Measurements from ENCODE around the gene MRPL43.
"Not testable (repeated sequence)": the region's sequence is repeated elsewhere in the genome, so short reads cannot be mapped to it uniquely, and the experiment has no call there.

Gene MRPL43

DNA sequence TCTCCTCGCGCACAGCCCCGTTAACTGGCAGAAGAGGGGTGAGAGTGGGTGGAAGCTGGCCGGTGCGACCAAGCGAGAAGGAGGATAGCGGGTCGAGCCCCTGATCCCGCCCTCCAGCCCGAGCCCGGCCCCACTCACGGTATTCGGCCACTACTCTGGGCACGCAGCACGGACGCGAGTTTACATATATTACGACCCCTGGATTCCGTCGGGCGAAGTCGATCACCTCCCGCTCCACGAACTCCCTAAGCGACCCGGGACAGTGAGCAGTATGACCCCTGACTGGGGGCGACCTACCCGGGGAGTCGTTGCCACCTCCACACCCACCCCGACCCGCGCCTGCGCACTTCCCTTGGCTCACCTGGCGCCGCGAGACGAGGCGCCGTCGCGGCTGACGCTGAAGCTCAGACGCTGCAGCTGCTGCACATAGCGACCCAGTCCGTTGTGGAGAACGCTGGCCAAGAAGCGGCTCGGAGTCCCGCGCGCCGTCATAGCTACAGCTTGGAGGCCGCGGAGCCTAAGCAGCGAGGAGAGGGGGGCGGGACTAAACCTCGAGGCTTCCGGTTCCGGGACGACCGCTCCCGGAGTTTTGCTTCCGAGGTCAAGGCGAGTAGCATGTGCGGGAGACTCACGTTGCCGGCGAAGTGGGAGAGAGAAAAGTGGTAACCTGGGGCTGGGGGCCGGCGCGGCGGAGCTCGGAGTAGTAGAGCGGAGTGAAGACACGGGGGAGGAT is at the start of gene MRPL43, which contains the start of gene TWNK:
TSS of gene MRPL43 (minus strand) at position 546 of the 733 bp plus-strand sequence. CDS start at position 492, 54 bp downstream.
TSS of gene TWNK (plus strand) at position 592 of the 733 bp plus-strand sequence. CDS start 668 bp downstream, outside the sequence.
- DNase-seq (ENCODE audit: low read depth in 1 of 2, low spot score in 1 of 2): peak; percentile 67 to 75

GRCh38 chr10:101036726-101037125 is 49.4 kb upstream of the MRPL43 start:
- no peak for DNase-seq (ENCODE audit: low read depth in 1 of 2, low spot score in 1 of 2)

DNA sequence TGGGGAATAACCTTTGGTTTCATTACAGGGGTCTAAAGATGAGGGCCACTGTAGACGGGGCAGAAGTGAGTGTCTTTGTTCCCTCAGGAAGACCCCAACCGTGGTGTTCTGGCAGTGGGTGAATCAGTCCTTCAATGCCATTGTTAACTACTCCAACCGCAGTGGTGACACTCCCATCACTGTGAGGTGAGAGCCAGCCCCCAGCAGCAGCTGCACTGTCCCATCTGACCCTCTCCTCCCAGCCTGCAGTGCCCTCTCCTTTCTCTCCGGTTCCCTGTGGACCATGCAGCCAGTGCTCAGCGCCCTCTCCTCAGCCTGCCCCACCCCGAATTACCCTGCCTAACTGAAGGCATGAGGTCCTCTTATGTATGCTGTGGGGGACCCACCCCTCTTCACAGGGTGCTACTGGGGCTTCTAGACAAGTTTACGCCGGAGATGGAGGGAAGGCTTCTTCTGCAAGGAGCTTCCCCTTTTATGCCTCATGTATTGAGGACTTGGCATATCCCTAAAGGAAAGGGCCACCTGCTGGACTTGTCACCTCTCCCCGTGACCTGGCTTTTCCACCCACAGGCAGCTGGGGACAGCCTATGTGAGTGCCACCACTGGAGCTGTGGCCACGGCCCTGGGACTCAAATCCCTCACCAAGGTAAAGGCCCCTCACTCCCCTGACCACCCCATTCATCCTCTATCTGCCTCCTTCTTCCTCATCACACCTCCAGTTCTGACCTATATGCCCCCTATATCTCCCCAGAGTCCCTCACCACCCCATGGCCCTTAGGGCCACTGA is 48.8 kb upstream of the MRPL43 start:
- no peak for DNase-seq (ENCODE audit: low read depth in 1 of 2, low spot score in 1 of 2)

DNA sequence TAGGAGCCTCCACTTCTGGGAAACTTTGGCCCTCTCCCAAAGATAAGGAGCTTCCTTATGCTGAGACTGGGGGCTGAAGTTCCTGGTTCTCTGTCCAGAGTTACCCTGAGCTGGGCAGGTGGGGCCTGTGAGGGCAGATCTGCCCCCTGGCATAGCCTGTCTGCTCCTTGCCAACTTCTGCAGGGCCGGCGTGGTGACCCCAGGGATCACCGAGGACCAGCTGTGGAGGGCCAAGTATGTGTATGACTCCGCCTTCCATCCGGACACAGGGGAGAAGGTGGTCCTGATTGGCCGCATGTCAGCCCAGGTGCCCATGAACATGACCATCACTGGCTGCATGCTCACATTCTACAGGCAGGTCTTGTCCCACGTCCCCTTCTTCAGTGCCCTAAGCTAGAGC is 48.0 kb upstream of the MRPL43 start:
- DNase-seq (ENCODE audit: low read depth in 1 of 2, low spot score in 1 of 2): no peak

GRCh38 chr10:101034404-101034803 is 47.1 kb upstream of the MRPL43 start:
- not testable (repeated sequence) for DNase-seq (ENCODE audit: low read depth in 1 of 2, low spot score in 1 of 2)

DNA sequence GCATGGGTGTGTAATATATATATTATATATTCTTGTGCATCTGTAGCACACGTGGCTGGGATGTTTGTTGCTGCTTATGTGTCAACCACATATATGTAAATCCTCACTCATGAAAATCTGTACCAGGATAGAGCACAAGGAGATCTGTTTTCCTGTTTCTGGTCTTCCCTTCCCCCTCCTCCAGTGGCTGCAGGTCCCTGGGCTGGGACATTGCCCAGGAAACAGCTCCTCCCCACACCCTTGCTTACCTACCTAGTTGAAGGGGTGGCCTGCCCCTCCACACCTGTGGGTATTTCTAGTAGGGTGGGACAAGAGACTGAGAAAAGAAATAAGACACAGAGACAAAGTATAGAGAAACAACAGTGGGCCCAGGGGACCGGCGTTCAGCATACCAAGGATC is 46.0 kb upstream of the MRPL43 start:
- DNase-seq (ENCODE audit: low read depth in 1 of 2, low spot score in 1 of 2): no peak

GRCh38 chr10:101032637-101033224 is 45.4 kb upstream of the MRPL43 start:
- peak; percentile 16 to 30 for DNase-seq (ENCODE audit: low read depth in 1 of 2, low spot score in 1 of 2)

GRCh38 chr10:101031796-101032636 is 44.7 kb upstream of the MRPL43 start:
- DNase-seq (ENCODE audit: low read depth in 1 of 2, low spot score in 1 of 2): peak; percentile 52 to 69

- DNase-seq (ENCODE audit: low read depth in 1 of 2, low spot score in 1 of 2): peak; percentile 93 to 95
Measured at GRCh38 chr10:101031128-101031795, 44.0 kb upstream of the MRPL43 start, which contains the start of the genes PDZD7 and SFXN3. TSS of gene PDZD7 (minus strand) at chr10:101031129. CDS start at chr10:101030219, 910 bp downstream. TSS of gene SFXN3 (plus strand) at chr10:101031234. CDS start at chr10:101034695, 3,461 bp downstream.

GRCh38 chr10:101030496-101031127 is 43.3 kb upstream of the MRPL43 start:
- no peak for DNase-seq (ENCODE audit: low read depth in 1 of 2, low spot score in 1 of 2)

GRCh38 chr10:101029520-101030295 is 42.4 kb upstream of the MRPL43 start:
- DNase-seq (ENCODE audit: low read depth in 1 of 2, low spot score in 1 of 2): no peak

- DNase-seq (ENCODE audit: low read depth in 1 of 2, low spot score in 1 of 2): no peak
Measured at GRCh38 chr10:101028446-101029337, 41.4 kb upstream of the MRPL43 start.

DNA sequence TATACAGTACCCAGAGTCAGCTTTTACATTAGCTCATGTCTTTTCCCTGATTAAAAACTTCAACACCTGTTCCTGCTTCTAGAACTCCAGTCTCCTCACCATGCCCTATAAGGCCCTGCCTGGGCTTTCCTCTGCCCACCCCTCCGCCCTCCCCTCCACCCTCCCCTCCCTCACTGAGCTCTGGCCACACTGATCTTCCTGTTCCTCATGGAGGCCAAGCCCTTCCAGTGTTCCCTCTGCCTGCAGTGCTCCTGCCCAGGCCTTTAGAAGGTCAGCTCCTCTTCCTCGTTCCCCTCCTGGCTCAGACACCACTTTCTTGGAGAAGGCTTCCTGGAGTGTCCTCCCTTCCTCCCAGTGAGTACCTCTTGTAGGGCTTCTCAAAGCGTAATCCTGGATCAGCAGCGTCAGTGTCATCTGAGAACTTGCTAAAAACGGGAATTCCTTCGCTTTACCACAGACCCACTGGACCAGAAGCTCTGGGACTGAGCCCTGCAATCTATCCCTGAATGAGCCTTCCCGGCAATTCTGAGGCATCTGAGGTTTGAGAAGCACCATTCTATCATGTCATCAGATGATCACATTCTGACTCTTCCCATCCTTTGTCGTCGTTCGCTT is 39.9 kb upstream of the MRPL43 start:
- no peak for DNase-seq (ENCODE audit: low read depth in 1 of 2, low spot score in 1 of 2)

- DNase-seq (ENCODE audit: low read depth in 1 of 2, low spot score in 1 of 2): no peak
Measured at GRCh38 chr10:101022967-101023705, 35.8 kb upstream of the MRPL43 start.

GRCh38 chr10:101021692-101022251 is 34.5 kb upstream of the MRPL43 start:
- DNase-seq (ENCODE audit: low read depth in 1 of 2, low spot score in 1 of 2): no peak

DNA sequence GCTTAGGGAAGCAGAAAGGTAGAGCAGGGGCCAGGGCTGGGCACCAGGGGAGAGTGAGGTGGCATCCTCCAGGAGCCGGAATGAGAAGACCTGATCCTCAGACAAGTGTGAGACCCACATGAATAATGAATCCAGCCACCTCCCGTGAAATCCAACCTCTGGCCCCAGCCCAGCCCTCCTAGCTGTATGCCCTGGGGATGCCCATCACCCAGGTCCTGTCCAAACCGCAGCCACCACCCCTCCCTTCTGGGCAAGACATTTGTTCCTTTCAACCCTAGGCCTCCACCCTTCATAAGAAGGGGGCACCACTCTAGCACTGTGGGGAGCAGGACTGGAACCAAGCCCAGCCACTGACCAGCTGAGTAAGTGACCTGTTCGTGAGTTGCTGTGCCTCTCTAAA is 33.9 kb upstream of the MRPL43 start:
- DNase-seq (ENCODE audit: low read depth in 1 of 2, low spot score in 1 of 2): no peak

All from activated T-helper 1 cell treated with anti-CD3 and anti-CD28 coated beads, Interleukin-2, amount 50 U/mL, for 16 hours (primary cell).